GM19395 (cell line): ENCODE results near the gene PTGER4.

Experiments used
- ATAC-seq: cut with Tn5 transposase; IDR thresholded peaks from one replicate; pipeline ENCODE4 v1.9.1; 2021; ENCODE audit warnings: mild to moderate bottlenecking, moderate library complexity; ENCODE audit not compliant: unreplicated experiment

PTGER4 gene

GRCh38 chr5:40669606-40670390 is 9.9 kb upstream of the PTGER4 start:
- no peak for ATAC-seq

GRCh38 chr5:40672425-40672824 is 7.3 kb upstream of the PTGER4 start:
- no peak for ATAC-seq

- no peak for ATAC-seq
These were observed 5.0 kb upstream of the PTGER4 start for GRCh38 chr5:40674661-40675235.

GRCh38 chr5:40675396-40676133 is 4.2 kb upstream of the PTGER4 start:
- ATAC-seq: no peak

GRCh38 chr5:40676613-40677343 is 2.9 kb upstream of the PTGER4 start:
- no peak for ATAC-seq

GRCh38 chr5:40677456-40677855 is 2.3 kb upstream of the PTGER4 start:
- ATAC-seq: no peak

- no peak for ATAC-seq
These were observed 1.7 kb upstream of the PTGER4 start for GRCh38 chr5:40678026-40678425.

- no peak for ATAC-seq
These were observed 1.1 kb upstream of the PTGER4 start for GRCh38 chr5:40678460-40679147.

GRCh38 chr5:40679148-40679912 is 385 bp upstream of the PTGER4 start:
- peak; percentile 71 for ATAC-seq

- no peak for ATAC-seq
These were observed 1.1 kb downstream of the PTGER4 start for GRCh38 chr5:40680741-40681362.

GRCh38 chr5:40681363-40682153 is 1.8 kb downstream of the PTGER4 start:
- ATAC-seq: peak; percentile 26

- no peak for ATAC-seq
These were observed 2.7 kb downstream of the PTGER4 start for GRCh38 chr5:40682154-40683017.

- ATAC-seq: no peak
These were observed 3.6 kb downstream of the PTGER4 start for GRCh38 chr5:40683305-40683704.

GRCh38 chr5:40685193-40685592 is 5.5 kb downstream of the PTGER4 start:
- no peak for ATAC-seq

- ATAC-seq: no peak
These were observed 6.3 kb downstream of the PTGER4 start for GRCh38 chr5:40685976-40686486.

- no peak for ATAC-seq
These were observed 7.6 kb downstream of the PTGER4 start for GRCh38 chr5:40687321-40687720.

GRCh38 chr5:40688127-40688761 is 8.5 kb downstream of the PTGER4 start:
- peak; percentile 97 for ATAC-seq
